Spleen (tissue), 11 donors: ENCODE data around the gene HENMT1. TPM values are rescaled to one million over a fixed set of nuclear protein-coding genes. Genes with fewer than 3 reads are reported as not detected.

Experiments
- DNase-seq: peaks from one replicate; pipeline ENCODE4 v3.0.0-alpha.2; 2020
- H3K27ac ChIP-seq, 8 donors: fragments of 200-600 bp; sonication (generic) in 7 of 8; 1 replicate in 4 of 8; 2 replicates in 4 of 8; pipeline versions ENCODE4 v1.5.0 to v1.8.0; 2016 to 2021; ENCODE audit warnings: inconsistent platforms in 4 of 8, mild to moderate bottlenecking in 4 of 8, moderate library complexity in 1 of 8
- H3K27me3 ChIP-seq, 7 donors: fragments of 200-600 bp; sonication (generic) in 6 of 7; replicated peaks in 1 of 7; 1 replicate in 4 of 7; 2 replicates in 3 of 7; pipeline versions ENCODE4 v1.5.0 to v1.8.0; 2016 to 2021; ENCODE audit warnings: inconsistent platforms in 3 of 7, mild to moderate bottlenecking in 1 of 7
- H3K36me3 ChIP-seq, 6 donors: fragments of 200-600 bp; sonication (generic) in 5 of 6; 1 replicate in 4 of 6; 2 replicates in 2 of 6; pipeline versions ENCODE4 v1.5.0 to v1.8.0; 2016 to 2021; ENCODE audit warnings: inconsistent platforms in 2 of 6
- H3K4me1 ChIP-seq, 6 donors: fragments of 200-600 bp; sonication (generic) in 5 of 6; 1 replicate in 3 of 6; 2 replicates in 3 of 6; pipeline versions ENCODE4 v1.5.0 to v1.8.0; 2016 to 2021; ENCODE audit warnings: inconsistent platforms in 3 of 6
- H3K4me3 ChIP-seq, 8 donors: fragments of 200-600 bp; sonication (generic) in 7 of 8; 1 replicate in 4 of 8; 2 replicates in 4 of 8; pipeline versions ENCODE4 v1.5.0 to v1.8.0; 2016 to 2021; ENCODE audit warnings: inconsistent platforms in 4 of 8, mild to moderate bottlenecking in 4 of 8, moderate library complexity in 2 of 8
- H3K9me3 ChIP-seq, 8 donors: fragments of 200-600 bp; sonication (generic) in 7 of 8; 1 replicate in 4 of 8; 2 replicates in 4 of 8; pipeline versions ENCODE4 v1.5.0 to v1.8.0; 2016 to 2021; ENCODE audit warnings: inconsistent platforms in 4 of 8
- CTCF ChIP-seq, 11 experiments: fragments of 200-600 bp in 7 of 11; fragments of 450-650 bp in 4 of 11; sonication (generic) in 4 of 11; IDR thresholded peaks in 8 of 11; conservative IDR thresholded peaks in 3 of 11; 1 replicate in 7 of 11; 2 replicates in 4 of 11; pipeline versions ENCODE4 v1.4.0 to v1.8.0; 2016 to 2021; ENCODE audit warnings: antibody characterized with exemption in 11 of 11, inconsistent platforms in 4 of 11, mild to moderate bottlenecking in 1 of 11
- POLR2A ChIP-seq, 3 donors: fragments of 450-650 bp; IDR thresholded peaks; one replicate each; pipeline ENCODE4 v1.5.1; 2017; ENCODE audit warnings: antibody characterized with exemption in 3 of 3, mild to moderate bottlenecking in 1 of 3
- POLR2AphosphoS5 ChIP-seq, 3 donors: sonication (generic); formaldehyde crosslinking; IDR thresholded peaks; one replicate each; pipeline ENCODE4 v1.5.1; 2017; ENCODE audit warnings: antibody characterized with exemption in 3 of 3
- WGBS, 5 donors: extraction: QIAGEN DNeasy Blood & Tissue Kit in 3 of 5; methylation state at CpG; one replicate each; pipeline versions ENCODE4 v1.1.5 to v1.1.7; 2013 to 2018; 5-methylcytosine and 5-hydroxymethylcytosine counted together
- intact Hi-C: fragments of 100-400 bp; cut with DNase I; formaldehyde crosslinking; loops from one replicate; pipeline ENCODE4 v1.15.0; 2023; ENCODE audit warnings: low total_unique reads
- polyA plus RNA-seq, 3 donors: library from polyadenylated mRNA; stranded (reverse); fragments of 200-250 nt; gene quantifications; one replicate each; pipeline ENCODE4 v1.2.1, GENCODE V29; 2013
- total RNA-seq, 7 donors: library from RNA; depleted of rRNA in 3 of 7; stranded (reverse); fragments of >200 nt in 3 of 7; fragmentation: NEBNext Ultra II Directional in 4 of 7; extraction: Animal tissue kit (Norgen Biotek cat#: 25700) in 4 of 7; gene quantifications; one replicate each; pipeline versions ENCODE4 v1.1.0 to v1.2.1, GENCODE V29; 2016 to 2021
- donor health status: healthy with polysubstance abuse.
- donor health status: DM: no; HTN: no; CAD: no; lungs with moderate emphysema.
- donor health status: DM: no; HTN: no; CAD: no.
- donor health status: Bipolar disorder and iron deficiency.
- donor health status: healthy.
- donor health status: DM: no; HTN: no; CAD: no.
- donor health status: DM: yes; HTN: yes; CAD: no.

HENMT1 gene
- total and polyA plus RNA-seq, 10 donors = 7.3 to 16.5 (median 11.1) TPM

GRCh38 chr1:108624069-108624468, 36.8 kb downstream of the HENMT1 start:
- DNase-seq = no peak

GRCh38 chr1:108617724-108618056, 43.2 kb downstream of the HENMT1 start:
- Histone ChIP-seq H3K9me3 (no peaks in the 10 kb centered on the region), H3K27me3 (no peaks in the 10 kb centered on the region), H3K27ac (no peak overlapping the region), H3K36me3 (peaks cover 0 to 93% (median 9%) of the 10 kb centered on the region in 6 donors), H3K4me3 (no peak overlapping the region), H3K4me1 (no peaks in the 10 kb centered on the region)
- no peak for DNase-seq
- intact Hi-C loops = no loop called here
- TF ChIP-seq CTCF (IDR thresholded peaks at IDR 0.05 in 8 of 11, conservative IDR thresholded peaks at IDR 0.05 in 3 of 11) (no peak), POLR2AphosphoS5 (IDR thresholded peaks at IDR 0.05) (no peak), POLR2A (IDR thresholded peaks at IDR 0.05) (no peak)
- 93 to 99% (median 97%) methylated on average over 2 of the region's 2 CpGs for WGBS, 5 donors

More at GRCh38 chr1:108624069-108624468, 36.8 kb downstream of the HENMT1 start:
- TF ChIP-seq POLR2A (IDR thresholded peaks at IDR 0.05) (no peak), POLR2AphosphoS5 (IDR thresholded peaks at IDR 0.05) (no peak), CTCF (IDR thresholded peaks at IDR 0.05 in 8 of 11, conservative IDR thresholded peaks at IDR 0.05 in 3 of 11) (no peak)
- WGBS, 5 donors = 90 to 100% (median 94%) methylated on average over 1 of the region's 1 CpG
- H3K36me3 ChIP-seq = peaks cover 0 to 86% (median 8%) of the 10 kb centered on the region in 6 donors
- no peak overlapping the region for H3K4me3 ChIP-seq
- H3K4me1 ChIP-seq = no peaks in the 10 kb centered on the region
- H3K9me3 ChIP-seq = no peaks in the 10 kb centered on the region
- H3K27ac ChIP-seq = no peak overlapping the region
- intact Hi-C loops = no loop called here
- H3K27me3 ChIP-seq = no peaks in the 10 kb centered on the region

- Histone ChIP-seq H3K27ac (no peak overlapping the region), H3K36me3 (peaks cover 0 to 96% (median 13%) of the 10 kb centered on the region in 6 donors), H3K27me3 (no peaks in the 10 kb centered on the region), H3K4me1 (no peaks in the 10 kb centered on the region), H3K9me3 (no peaks in the 10 kb centered on the region), H3K4me3 (no peak overlapping the region)
- DNase-seq = no peak
- TF ChIP-seq CTCF (IDR thresholded peaks at IDR 0.05 in 8 of 11, conservative IDR thresholded peaks at IDR 0.05 in 3 of 11) = no peak
- no peak for TF ChIP-seq POLR2A (IDR thresholded peaks at IDR 0.05)
- TF ChIP-seq POLR2AphosphoS5 (IDR thresholded peaks at IDR 0.05) = no peak
- 86 to 93% (median 92%) methylated on average over 8 of the region's 8 CpGs for WGBS, 5 donors
- intact Hi-C loops = no loop called here
Observed at GRCh38 chr1:108617008-108617723, 43.7 kb downstream of the HENMT1 start.

- no peak overlapping the region for H3K4me3 ChIP-seq
- no peak overlapping the region for H3K27ac ChIP-seq
- no peaks in the 10 kb centered on the region for H3K27me3 ChIP-seq
- TF ChIP-seq CTCF (IDR thresholded peaks at IDR 0.05 in 8 of 11, conservative IDR thresholded peaks at IDR 0.05 in 3 of 11) (no peak), POLR2AphosphoS5 (IDR thresholded peaks at IDR 0.05) (no peak), POLR2A (IDR thresholded peaks at IDR 0.05) (no peak)
- intact Hi-C loops = no loop called here
- peaks cover 0 to 86% (median 14%) of the 10 kb centered on the region in 6 donors for H3K36me3 ChIP-seq
- H3K9me3 ChIP-seq = no peaks in the 10 kb centered on the region
- WGBS, 5 donors = 46 to 86% (median 52%) methylated on average over 2 of the region's 2 CpGs
- H3K4me1 ChIP-seq = no peaks in the 10 kb centered on the region
- DNase-seq = no peak
Observed at GRCh38 chr1:108615544-108615943, 45.3 kb downstream of the HENMT1 start.
